ENCODE measurements around the gene NOL8.

GRCh38 chr9:92266486-92266885, 58.7 kb downstream of the NOL8 start:
- TF ChIP-seq CTCF (IDR thresholded peaks at IDR 0.05; ENCODE audit: borderline replicate concordance, extremely low read depth, low read length, poor library complexity, severe bottlenecking) (no peak), EZH2 (IDR thresholded peaks at IDR 0.05; ENCODE audit: borderline replicate concordance, low read depth, low read length, severe bottlenecking) (no peak)

Measured in DND-41 (cell line).